ENCODE data around the gene RPE65.
"Not testable (repeated sequence)": the region's sequence is repeated elsewhere in the genome, so short reads cannot be mapped to it uniquely, and the experiment has no call there.

RPE65 gene

GRCh38 chr1:68449901-68450300 is at the start of gene RPE65:
TSS of gene RPE65 (minus strand) at chr1:68449954. CDS start at chr1:68449905, 49 bp downstream.
- DNase-seq (ENCODE audit: low spot score): no peak

- no peak for DNase-seq (ENCODE audit: low spot score)
These were observed 47.6 kb upstream of the RPE65 start for GRCh38 chr1:68497358-68497698.

GRCh38 chr1:68496680-68497357 is 47.1 kb upstream of the RPE65 start, which contains the start of gene DEPDC1:
TSS of gene DEPDC1 (minus strand) at chr1:68497082. CDS start at chr1:68496999, 83 bp downstream.
- peak; percentile 96 for DNase-seq (ENCODE audit: low spot score)

GRCh38 chr1:68495968-68496679 is 46.4 kb upstream of the RPE65 start:
- DNase-seq (ENCODE audit: low spot score): peak; percentile 5

GRCh38 chr1:68495532-68495931 is 45.8 kb upstream of the RPE65 start:
- DNase-seq (ENCODE audit: low spot score): no peak

- no peak for DNase-seq (ENCODE audit: low spot score)
These were observed 43.4 kb upstream of the RPE65 start for GRCh38 chr1:68493193-68493592.

- DNase-seq (ENCODE audit: low spot score): not testable (repeated sequence)
These were observed 42.5 kb upstream of the RPE65 start for GRCh38 chr1:68492255-68492654.

GRCh38 chr1:68490046-68490651 is 40.4 kb upstream of the RPE65 start:
- no peak for DNase-seq (ENCODE audit: low spot score)

- DNase-seq (ENCODE audit: low spot score): no peak
These were observed 35.8 kb upstream of the RPE65 start for GRCh38 chr1:68485431-68486022.

- DNase-seq (ENCODE audit: low spot score): no peak
These were observed 34.9 kb upstream of the RPE65 start for GRCh38 chr1:68484618-68485017.

- DNase-seq (ENCODE audit: low spot score): no peak
These were observed 31.3 kb upstream of the RPE65 start for GRCh38 chr1:68481041-68481440.

GRCh38 chr1:68479501-68479900 is 29.7 kb upstream of the RPE65 start:
- DNase-seq (ENCODE audit: low spot score): no peak

GRCh38 chr1:68478662-68479061 is 28.9 kb upstream of the RPE65 start:
- DNase-seq (ENCODE audit: low spot score): no peak

GRCh38 chr1:68476626-68477025 is 26.9 kb upstream of the RPE65 start:
- not testable (repeated sequence) for DNase-seq (ENCODE audit: low spot score)

GRCh38 chr1:68473060-68473459 is 23.3 kb upstream of the RPE65 start:
- DNase-seq (ENCODE audit: low spot score): no peak

- DNase-seq (ENCODE audit: low spot score): no peak
These were observed 20.7 kb upstream of the RPE65 start for GRCh38 chr1:68470388-68470970.

GRCh38 chr1:68464891-68465290 is 15.1 kb upstream of the RPE65 start:
- peak; percentile 30 for DNase-seq (ENCODE audit: low spot score)

GRCh38 chr1:68460935-68461334 is 11.2 kb upstream of the RPE65 start:
- no peak for DNase-seq (ENCODE audit: low spot score)

- no peak for DNase-seq (ENCODE audit: low spot score)
These were observed 10.0 kb upstream of the RPE65 start for GRCh38 chr1:68459796-68460195.

GRCh38 chr1:68459091-68459490 is 9.3 kb upstream of the RPE65 start:
- no peak for DNase-seq (ENCODE audit: low spot score)

- no peak for DNase-seq (ENCODE audit: low spot score)
These were observed 6.4 kb upstream of the RPE65 start for GRCh38 chr1:68456202-68456601.

GRCh38 chr1:68454534-68454933 is 4.8 kb upstream of the RPE65 start:
- no peak for DNase-seq (ENCODE audit: low spot score)
